Measurements from ENCODE around the gene FA2H.
"Not testable (repeated sequence)": the region's sequence is repeated elsewhere in the genome, so short reads cannot be mapped to it uniquely, and the experiment has no call there.

Gene FA2H, protein sequence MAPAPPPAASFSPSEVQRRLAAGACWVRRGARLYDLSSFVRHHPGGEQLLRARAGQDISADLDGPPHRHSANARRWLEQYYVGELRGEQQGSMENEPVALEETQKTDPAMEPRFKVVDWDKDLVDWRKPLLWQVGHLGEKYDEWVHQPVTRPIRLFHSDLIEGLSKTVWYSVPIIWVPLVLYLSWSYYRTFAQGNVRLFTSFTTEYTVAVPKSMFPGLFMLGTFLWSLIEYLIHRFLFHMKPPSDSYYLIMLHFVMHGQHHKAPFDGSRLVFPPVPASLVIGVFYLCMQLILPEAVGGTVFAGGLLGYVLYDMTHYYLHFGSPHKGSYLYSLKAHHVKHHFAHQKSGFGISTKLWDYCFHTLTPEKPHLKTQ

DNA sequence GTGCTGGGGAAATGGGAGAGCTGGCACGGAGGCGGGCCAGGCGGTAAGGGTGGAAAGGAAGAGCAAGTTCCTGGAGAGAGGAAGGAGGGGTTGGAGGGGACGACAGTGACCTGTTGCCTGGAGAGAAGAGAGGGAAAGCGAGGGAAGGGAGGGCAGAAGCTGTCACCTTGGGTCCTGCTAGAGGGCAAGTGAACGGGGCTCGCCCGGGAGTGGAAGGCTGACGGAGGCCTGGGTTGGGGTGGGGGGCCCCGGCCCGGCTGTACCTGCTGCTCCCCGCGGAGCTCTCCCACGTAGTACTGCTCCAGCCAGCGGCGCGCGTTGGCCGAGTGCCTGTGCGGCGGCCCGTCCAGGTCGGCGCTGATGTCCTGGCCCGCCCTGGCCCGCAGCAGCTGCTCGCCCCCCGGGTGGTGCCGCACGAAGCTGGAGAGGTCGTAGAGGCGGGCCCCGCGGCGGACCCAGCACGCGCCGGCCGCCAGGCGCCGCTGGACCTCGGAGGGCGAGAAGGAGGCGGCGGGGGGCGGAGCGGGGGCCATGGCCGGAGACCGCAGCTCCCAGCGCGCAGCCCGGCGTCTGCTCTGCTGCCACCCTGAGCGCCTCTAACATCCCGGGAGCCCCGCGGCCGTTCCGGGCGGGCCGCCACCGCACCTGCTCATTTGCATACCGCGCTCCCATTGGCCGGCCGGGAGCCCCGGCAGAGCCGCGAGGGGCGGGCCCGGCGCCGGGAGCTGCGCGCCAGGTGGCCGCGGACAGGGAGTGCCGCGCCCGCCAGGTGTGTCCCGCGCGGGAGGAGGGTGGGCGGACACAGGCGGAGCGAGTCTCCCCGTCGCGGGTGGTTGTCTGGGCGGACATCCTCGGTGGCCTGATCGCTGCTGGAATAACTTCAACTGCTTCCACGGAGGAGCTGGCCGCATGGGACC is at the start of gene FA2H:
Gene FA2H, minus strand, starts transcription at position 598 of the 917 bp plus-strand sequence. Its CDS starts 65 bp downstream, at position 533.
- DNase-seq (ENCODE audit: low spot score), result peak; percentile 93

- DNase-seq (ENCODE audit: low spot score), result no peak
These were observed 43.2 kb upstream of the FA2H start for GRCh38 chr16:74817851-74818250.

DNA sequence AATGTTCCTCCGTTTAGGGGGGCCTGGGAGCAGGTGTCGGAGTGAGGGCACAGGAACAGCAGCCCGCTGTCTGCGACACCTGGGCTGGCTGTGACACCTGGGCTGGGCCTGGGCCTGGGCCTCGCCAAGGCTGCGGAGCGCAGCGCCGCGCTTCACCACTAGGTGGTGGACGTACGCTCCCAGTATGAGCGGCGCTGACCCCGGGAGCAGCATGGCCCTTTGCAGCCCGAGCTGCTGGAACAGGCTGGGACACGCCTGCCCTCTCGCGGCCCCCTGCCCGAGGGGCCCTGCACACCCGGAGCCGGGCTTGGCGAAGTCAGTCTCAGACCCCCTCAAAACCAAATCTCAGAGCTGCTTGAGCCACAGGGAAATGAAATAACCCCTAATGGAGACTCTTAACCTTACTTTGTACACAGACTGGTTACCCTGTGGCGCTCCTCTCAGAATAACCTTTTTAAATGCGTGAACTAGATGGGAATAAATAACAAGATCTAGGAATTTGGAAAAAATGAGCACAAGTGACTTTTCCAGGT is 38.6 kb upstream of the FA2H start:
- peak; percentile 88 for DNase-seq (ENCODE audit: low spot score)

GRCh38 chr16:74811911-74812310 is 37.3 kb upstream of the FA2H start:
- no peak for DNase-seq (ENCODE audit: low spot score)

DNA sequence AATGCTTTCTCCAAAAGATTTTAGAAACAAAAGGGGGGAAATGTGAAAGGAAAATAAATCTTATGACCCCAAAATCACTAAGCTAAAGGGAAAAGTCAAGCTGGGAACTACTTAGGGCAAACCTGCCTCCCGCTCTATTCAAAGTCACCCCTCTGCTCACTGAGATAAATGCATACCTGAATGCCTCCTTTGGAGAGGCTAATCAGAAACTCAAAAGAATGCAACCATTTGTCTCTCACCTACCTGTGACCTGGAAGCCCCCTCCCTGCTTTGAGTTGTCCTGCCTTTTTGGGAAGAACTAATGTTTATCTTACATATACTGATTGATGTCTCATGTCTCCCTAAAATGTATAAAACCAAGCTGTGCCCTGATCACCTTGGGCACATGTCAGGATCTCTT is 36.6 kb upstream of the FA2H start:
- DNase-seq (ENCODE audit: low spot score), result not testable (repeated sequence)

GRCh38 chr16:74807052-74807646 is 32.5 kb upstream of the FA2H start:
- no peak for DNase-seq (ENCODE audit: low spot score)

DNA sequence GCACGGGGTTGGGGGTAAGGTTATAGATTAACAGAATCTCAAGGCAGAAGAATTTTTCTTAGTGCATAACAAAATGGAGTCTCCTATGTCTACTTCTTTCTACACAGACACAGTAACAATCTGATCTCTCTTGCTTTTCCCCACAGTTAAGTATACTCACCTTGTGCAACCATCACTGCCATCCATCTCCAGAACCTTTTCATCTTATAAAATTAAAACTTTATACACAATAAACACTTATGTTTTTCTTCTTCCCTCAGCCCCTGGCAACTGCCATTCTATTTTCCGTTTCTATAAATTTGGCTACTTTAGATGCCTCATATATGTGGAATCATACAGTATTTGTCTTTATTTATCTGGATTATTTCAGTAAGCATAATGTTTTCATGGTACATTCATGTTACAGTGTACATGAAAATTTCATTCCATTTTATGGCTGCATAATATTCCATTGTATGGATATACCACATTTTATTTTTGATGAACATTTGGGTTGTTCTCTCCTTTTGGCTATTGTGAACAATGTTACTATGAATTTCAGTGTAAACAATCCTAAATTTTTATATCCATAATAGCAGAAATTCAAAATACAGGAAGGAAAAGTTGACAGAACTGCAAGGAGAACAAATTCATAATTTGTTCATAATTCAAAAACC is 25.7 kb upstream of the FA2H start:
- no peak for DNase-seq (ENCODE audit: low spot score)

GRCh38 chr16:74797414-74797813 is 22.8 kb upstream of the FA2H start:
- DNase-seq (ENCODE audit: low spot score), result no peak

DNA sequence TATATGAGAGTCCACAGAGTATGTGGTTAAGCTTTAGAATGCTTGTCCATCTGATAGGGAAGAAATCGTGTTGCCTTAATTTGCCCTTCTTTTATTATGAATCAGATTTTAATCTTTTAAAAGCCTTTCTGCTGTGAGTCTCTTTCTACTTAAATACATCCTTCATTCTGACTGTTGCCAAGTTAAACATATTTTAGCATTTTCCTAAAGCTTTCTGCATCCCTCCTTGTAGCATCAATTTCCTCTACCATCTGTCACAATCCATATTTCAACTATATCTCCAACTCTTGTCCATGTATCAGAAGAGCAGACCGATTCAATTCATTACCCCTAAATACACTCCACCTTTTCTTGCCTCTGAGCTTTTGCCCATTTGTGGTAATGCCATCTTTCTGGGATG is 20.5 kb upstream of the FA2H start:
- no peak for DNase-seq (ENCODE audit: low spot score)

DNA sequence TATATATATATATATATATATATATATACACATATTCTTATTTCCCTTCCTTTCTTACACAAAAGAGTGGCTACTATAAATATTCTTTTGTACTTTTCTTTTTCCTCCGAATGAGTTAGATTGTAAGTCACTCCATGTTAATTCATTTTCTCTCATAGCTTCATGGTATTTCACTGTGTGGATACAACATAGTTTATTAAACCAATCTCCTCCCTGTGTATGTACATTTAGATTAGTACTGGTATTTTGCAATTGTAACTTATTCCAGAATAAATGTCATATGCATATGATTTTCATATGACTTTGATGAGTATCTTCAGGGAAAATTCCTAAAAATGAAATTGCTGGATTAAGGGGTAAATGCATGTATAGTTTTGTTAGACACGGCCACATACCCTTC is 20.0 kb upstream of the FA2H start:
- DNase-seq (ENCODE audit: low spot score), result no peak

- DNase-seq (ENCODE audit: low spot score), result no peak
These were observed 19.0 kb upstream of the FA2H start for GRCh38 chr16:74793571-74793970.

DNA sequence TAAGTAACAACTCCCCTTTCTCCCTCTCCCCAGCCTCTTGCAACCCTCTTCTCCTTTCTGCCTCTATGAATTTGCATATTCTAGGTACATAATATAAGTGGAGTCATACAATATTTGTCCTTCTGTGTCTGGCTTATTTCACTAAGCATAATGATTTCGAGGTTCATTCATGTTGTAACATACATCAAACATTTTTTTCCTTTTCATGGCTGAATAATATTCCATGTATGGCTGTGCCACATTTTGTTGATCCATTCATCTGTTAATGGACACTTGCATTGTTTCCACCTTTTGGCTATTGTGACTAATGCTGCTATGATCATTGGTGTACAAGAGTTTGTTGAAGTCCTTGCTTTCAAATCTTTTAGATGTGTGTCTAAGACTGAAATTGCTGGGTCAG is 17.6 kb upstream of the FA2H start:
- DNase-seq (ENCODE audit: low spot score), result no peak

- DNase-seq (ENCODE audit: low spot score), result not testable (repeated sequence)
These were observed 17.1 kb upstream of the FA2H start for GRCh38 chr16:74791749-74792148.

GRCh38 chr16:74788108-74788507 is 13.5 kb upstream of the FA2H start:
- DNase-seq (ENCODE audit: low spot score), result no peak

GRCh38 chr16:74785031-74785430 is 10.4 kb upstream of the FA2H start:
- DNase-seq (ENCODE audit: low spot score), result no peak

DNA sequence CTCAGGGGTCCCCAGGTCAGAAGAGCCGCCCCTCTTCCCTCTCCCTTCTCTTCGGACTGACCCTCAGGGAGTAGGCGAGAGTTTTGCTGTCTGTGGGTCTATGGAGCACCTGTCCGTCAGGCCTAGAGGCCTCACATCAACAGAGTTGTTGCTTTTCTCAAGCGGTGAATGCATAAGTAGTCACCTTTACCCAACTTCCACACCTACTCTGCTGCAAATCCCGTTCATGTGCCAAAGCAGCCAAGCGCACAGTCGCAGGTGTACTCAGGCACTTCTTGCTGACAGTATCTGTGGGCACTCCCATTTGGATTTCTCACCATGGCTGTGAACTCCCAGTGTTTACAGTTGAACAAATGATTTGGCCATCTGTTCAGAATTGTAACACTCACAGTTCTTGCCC is 4.0 kb upstream of the FA2H start:
- DNase-seq (ENCODE audit: low spot score), result no peak

GRCh38 chr16:74776926-74777325 is 2.3 kb upstream of the FA2H start:
- no peak for DNase-seq (ENCODE audit: low spot score)

DNA sequence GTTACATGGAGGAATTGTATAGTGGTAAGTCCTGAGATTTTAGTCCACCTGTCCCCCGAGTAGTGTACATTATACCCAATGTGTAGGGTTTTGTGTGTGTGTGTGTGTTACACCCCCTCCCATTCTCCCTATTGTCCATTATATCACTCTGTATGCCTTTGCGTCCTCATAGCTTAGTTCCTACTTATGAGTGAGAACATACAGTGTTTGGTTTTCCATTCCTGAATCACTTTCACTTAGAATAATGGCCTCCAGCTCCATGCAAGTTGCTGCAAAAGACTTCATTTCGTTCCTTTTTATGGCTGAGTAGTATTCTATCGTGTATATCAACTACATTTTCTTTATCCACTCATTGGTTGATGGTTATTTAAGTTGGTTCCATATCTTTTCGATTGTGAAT is 635 bp upstream of the FA2H start:
- no peak for DNase-seq (ENCODE audit: low spot score)

- DNase-seq (ENCODE audit: low spot score), result no peak
These were observed 986 bp downstream of the FA2H start for GRCh38 chr16:74773446-74774222.

- DNase-seq (ENCODE audit: low spot score), result no peak
These were observed 2.8 kb downstream of the FA2H start for GRCh38 chr16:74771656-74772315.

Measured in LoVo (cell line).